CD14-positive monocyte (primary cell): ENCODE data around the gene MRPS6. TPM values are rescaled to one million over a fixed set of nuclear protein-coding genes. Genes with fewer than 3 reads are reported as not detected.

Experiments
- DNase-seq, 3 donors: peaks; one replicate each; pipeline ENCODE4 v3.0.0-alpha.2; 2011 to 2022
- H2AFZ ChIP-seq: 2 replicates; pipeline ENCODE4 v1.6.0; 2012; ENCODE audit warnings: mild to moderate bottlenecking, low read depth, low read length, inconsistent platforms; ENCODE audit not compliant: insufficient read depth, poor library complexity, severe bottlenecking
- H3K27ac ChIP-seq, 2 donors: 1 replicate in 1 of 2; 2 replicates in 1 of 2; pipeline ENCODE4 v1.5.1; 2012 to 2013; ENCODE audit warnings: low read length in 2 of 2, control low read depth in 1 of 2, inconsistent platforms in 1 of 2, low read depth in 1 of 2, mild to moderate bottlenecking in 1 of 2
- H3K27me3 ChIP-seq, 2 donors: one replicate each; pipeline versions ENCODE4 v1.6.0 to v1.6.1; 2011 to 2013; ENCODE audit warnings: low read length in 2 of 2; ENCODE audit not compliant: control insufficient read depth in 2 of 2, insufficient read depth in 2 of 2
- H3K36me3 ChIP-seq, 2 donors: replicated peaks in 1 of 2; 1 replicate in 1 of 2; 2 replicates in 1 of 2; pipeline versions ENCODE4 v1.5.1 to v1.6.1; 2012 to 2013; ENCODE audit warnings: low read length in 2 of 2, control low read depth in 1 of 2, inconsistent platforms in 1 of 2, mild to moderate bottlenecking in 1 of 2; ENCODE audit not compliant: insufficient read depth in 2 of 2, control insufficient read depth in 1 of 2
- H3K4me1 ChIP-seq, 2 donors: 1 replicate in 1 of 2; 2 replicates in 1 of 2; pipeline versions ENCODE4 v1.5.1 to v1.6.1; 2012 to 2013; ENCODE audit warnings: low read length in 2 of 2, control low read depth in 1 of 2, inconsistent platforms in 1 of 2, mild to moderate bottlenecking in 1 of 2, moderate library complexity in 1 of 2; ENCODE audit not compliant: insufficient read depth in 2 of 2, control insufficient read depth in 1 of 2
- H3K4me2 ChIP-seq: replicated peaks from 2 replicates; pipeline ENCODE3; 2012; ENCODE audit warnings: low read length, moderate library complexity, mild to moderate bottlenecking; ENCODE audit not compliant: poor library complexity, severe bottlenecking; ENCODE audit errors: extremely low read depth
- H3K4me3 ChIP-seq, 3 experiments: fragments of 200-600 bp in 1 of 3; sonication (generic) in 1 of 3; replicated peaks in 1 of 3; 1 replicate in 2 of 3; 2 replicates in 1 of 3; pipeline ENCODE4 v1.5.1; 2011 to 2013; ENCODE audit warnings: low read length in 3 of 3, mild to moderate bottlenecking in 3 of 3, control low read depth in 2 of 3, low read depth in 2 of 3, inconsistent platforms in 1 of 3, moderate library complexity in 1 of 3
- H3K79me2 ChIP-seq: 2 replicates; pipeline ENCODE4 v1.6.0; 2012; ENCODE audit warnings: mild to moderate bottlenecking, control low read depth, inconsistent platforms, low read length, moderate library complexity; ENCODE audit not compliant: insufficient read depth
- H3K9ac ChIP-seq: 2 replicates; pipeline ENCODE4 v1.6.0; 2017; ENCODE audit warnings: low read length, mild to moderate bottlenecking; ENCODE audit not compliant: insufficient read depth, poor library complexity, severe bottlenecking
- H3K9me3 ChIP-seq, 2 donors: replicated peaks in 1 of 2; 1 replicate in 1 of 2; 2 replicates in 1 of 2; pipeline versions ENCODE4 v1.5.1 to v1.6.1; 2012 to 2013; ENCODE audit warnings: low read length in 2 of 2, control low read depth in 1 of 2; ENCODE audit not compliant: control insufficient read depth in 1 of 2, insufficient read depth in 1 of 2
- H4K20me1 ChIP-seq: 2 replicates; pipeline ENCODE4 v1.6.0; 2012; ENCODE audit warnings: mild to moderate bottlenecking, low read length, control low read depth, moderate library complexity; ENCODE audit not compliant: insufficient read depth
- H3K27ac Mint-ChIP-seq, 7 donors: one replicate each; pipeline ENCODE4 v1.8.0; 2020; ENCODE audit warnings: mild to moderate bottlenecking in 7 of 7, mixed read lengths in 7 of 7, moderate library complexity in 6 of 7, inconsistent platforms in 2 of 7
- H3K27me3 Mint-ChIP-seq, 3 donors: one replicate each; pipeline ENCODE4 v1.8.0; 2021 to 2022; ENCODE audit warnings: low read depth in 3 of 3, mild to moderate bottlenecking in 3 of 3, mixed read lengths in 3 of 3, moderate library complexity in 3 of 3, inconsistent platforms in 1 of 3
- H3K36me3 Mint-ChIP-seq, 2 donors: one replicate each; pipeline ENCODE4 v1.8.0; 2020; ENCODE audit warnings: mixed read lengths in 2 of 2, inconsistent platforms in 1 of 2, mild to moderate bottlenecking in 1 of 2
- H3K4me1 Mint-ChIP-seq: one replicate; pipeline ENCODE4 v1.8.0; 2020; ENCODE audit warnings: mild to moderate bottlenecking, mixed read lengths
- H3K4me3 Mint-ChIP-seq, 2 donors: one replicate each; pipeline ENCODE4 v1.8.0; 2020; ENCODE audit warnings: mild to moderate bottlenecking in 2 of 2, mixed read lengths in 2 of 2, moderate library complexity in 1 of 2
- H3K9me3 Mint-ChIP-seq, 7 donors: one replicate each; pipeline ENCODE4 v1.8.0; 2020 to 2022; ENCODE audit warnings: mixed read lengths in 7 of 7, mild to moderate bottlenecking in 6 of 7, moderate library complexity in 6 of 7, inconsistent platforms in 2 of 7
- WGBS: methylation state at CpG from one replicate; pipeline ENCODE4 v1.1.5; 2013; ENCODE audit warnings: missing lambda C conversion rate; ENCODE audit not compliant: insufficient coverage; 5-methylcytosine and 5-hydroxymethylcytosine counted together
- intact Hi-C, 2 donors: fragments of 100-400 bp; cut with micrococcal nuclease; formaldehyde crosslinking; loops; one replicate each; pipeline versions ENCODE4 v1.15.0 to v1.15.1; 2023
- polyA plus RNA-seq, 3 donors: library from polyadenylated mRNA; depleted of rRNA in 1 of 3; unstranded in 2 of 3; stranded (reverse) in 1 of 3; fragments of 300-500 nt in 2 of 3; fragments of >200 nt in 1 of 3; fragmentation: Illumina TruSeq in 2 of 3; gene quantifications; 1 replicate in 2 of 3; 2 replicates in 1 of 3; pipeline ENCODE4 v1.2.3, GENCODE V29; 2012 to 2021
- TF ChIP-seq, protein P1 (sequence below): fragments of 200-600 bp; IDR thresholded peaks from one replicate; pipeline ENCODE4 v1.8.0; 2022; ENCODE audit warnings: antibody characterized with exemption, mild to moderate bottlenecking

The MRPS6 gene
- polyA plus RNA-seq, 3 donors = 29.8 to 124 (median 101) TPM

DNA sequence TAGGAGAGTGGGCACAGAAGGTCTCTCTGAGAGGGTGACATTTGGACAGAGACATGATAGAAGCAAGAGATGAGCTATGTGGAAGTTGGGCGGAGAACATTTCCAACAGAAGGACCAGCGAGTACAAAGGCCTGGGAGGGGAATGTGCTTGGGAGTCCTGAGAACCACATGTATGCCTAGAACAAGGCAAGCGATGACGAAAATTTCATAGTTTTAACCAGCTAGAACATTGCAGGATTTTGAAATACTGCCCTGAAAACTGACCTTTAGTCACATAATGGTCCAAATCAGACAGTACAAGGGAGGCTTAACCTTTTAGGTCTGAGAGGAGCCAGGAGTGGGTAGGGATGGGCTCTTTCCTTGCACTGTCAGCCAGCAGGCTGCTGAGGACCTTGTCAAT is 68.0 kb downstream of the MRPS6 start:
- Histone ChIP-seq H3K9ac (no peak overlapping the region), H4K20me1 (no peaks in the 10 kb centered on the region), H3K27me3 (no peaks in the 10 kb centered on the region), H3K9me3 (peaks cover 18 to 27% of the 10 kb centered on the region in 2 donors), H3K4me3 (no peak overlapping the region), H3K4me2 (no peak overlapping the region), H3K27ac (no peak overlapping the region), H3K79me2 (peaks cover 16% of the 10 kb centered on the region), H3K36me3 (peaks cover 9 to 46% of the 10 kb centered on the region in 2 donors), H3K4me1 (no peaks in the 10 kb centered on the region), H2AFZ (no peak overlapping the region)
- Mint-ChIP-seq H3K27me3 (peaks cover 0 to 4% (median 0%) of the 10 kb centered on the region in 3 donors), H3K27ac (peak overlapping the region in 2 of 7 donors; percentile 21 to 66), H3K4me1 (no peaks in the 10 kb centered on the region), H3K4me3 (no peak overlapping the region), H3K36me3 (peaks cover 56 to 67% of the 10 kb centered on the region in 2 donors), H3K9me3 (peaks cover 9 to 31% (median 19%) of the 10 kb centered on the region in 7 donors)
- 100% methylated on average over 2 of the region's 4 CpGs for WGBS
- DNase-seq = no peak
- intact Hi-C loops = no loop called here
- TF ChIP-seq, protein P1, sequence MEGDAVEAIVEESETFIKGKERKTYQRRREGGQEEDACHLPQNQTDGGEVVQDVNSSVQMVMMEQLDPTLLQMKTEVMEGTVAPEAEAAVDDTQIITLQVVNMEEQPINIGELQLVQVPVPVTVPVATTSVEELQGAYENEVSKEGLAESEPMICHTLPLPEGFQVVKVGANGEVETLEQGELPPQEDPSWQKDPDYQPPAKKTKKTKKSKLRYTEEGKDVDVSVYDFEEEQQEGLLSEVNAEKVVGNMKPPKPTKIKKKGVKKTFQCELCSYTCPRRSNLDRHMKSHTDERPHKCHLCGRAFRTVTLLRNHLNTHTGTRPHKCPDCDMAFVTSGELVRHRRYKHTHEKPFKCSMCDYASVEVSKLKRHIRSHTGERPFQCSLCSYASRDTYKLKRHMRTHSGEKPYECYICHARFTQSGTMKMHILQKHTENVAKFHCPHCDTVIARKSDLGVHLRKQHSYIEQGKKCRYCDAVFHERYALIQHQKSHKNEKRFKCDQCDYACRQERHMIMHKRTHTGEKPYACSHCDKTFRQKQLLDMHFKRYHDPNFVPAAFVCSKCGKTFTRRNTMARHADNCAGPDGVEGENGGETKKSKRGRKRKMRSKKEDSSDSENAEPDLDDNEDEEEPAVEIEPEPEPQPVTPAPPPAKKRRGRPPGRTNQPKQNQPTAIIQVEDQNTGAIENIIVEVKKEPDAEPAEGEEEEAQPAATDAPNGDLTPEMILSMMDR = no peak

DNA sequence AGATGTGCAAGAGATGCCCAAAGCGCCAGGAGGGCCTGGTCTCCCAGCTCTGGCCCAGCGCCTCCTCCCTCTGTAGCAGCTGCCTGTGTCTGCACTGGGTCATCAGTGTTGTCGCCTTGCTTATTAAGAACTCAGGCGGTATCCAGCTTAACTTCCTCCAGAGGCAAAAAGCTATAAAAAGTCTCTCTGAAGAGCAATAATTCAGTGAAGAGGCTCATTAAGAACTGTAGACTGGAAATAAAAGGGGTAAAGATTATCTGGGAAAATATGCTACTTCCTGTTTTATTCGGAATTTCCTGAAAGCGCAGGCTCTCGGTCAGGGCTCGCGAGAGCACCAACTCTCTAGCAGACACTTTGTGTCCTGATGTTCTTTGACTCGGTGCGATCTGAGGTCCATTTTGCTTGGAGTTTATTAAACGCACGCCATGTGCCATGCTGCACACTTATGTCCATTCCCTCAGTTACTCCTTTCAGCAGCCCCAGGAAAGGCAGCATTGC is 70.4 kb downstream of the MRPS6 start:
- H3K36me3 ChIP-seq = peaks cover 9 to 46% of the 10 kb centered on the region in 2 donors
- no peak overlapping the region for H2AFZ ChIP-seq
- no peak overlapping the region for H3K4me2 ChIP-seq
- no peak overlapping the region for H3K27ac ChIP-seq
- H3K27me3 Mint-ChIP-seq = peaks cover 0 to 4% (median 0%) of the 10 kb centered on the region in 3 donors
- DNase-seq = no peak
- no peaks in the 10 kb centered on the region for H4K20me1 ChIP-seq
- no peaks in the 10 kb centered on the region for H3K79me2 ChIP-seq
- no peaks in the 10 kb centered on the region for H3K4me1 Mint-ChIP-seq
- TF ChIP-seq, protein P1 = no peak
- H3K27me3 ChIP-seq = no peaks in the 10 kb centered on the region
- peak overlapping the region in 1 of 7 donors; percentile 31 for H3K27ac Mint-ChIP-seq
- H3K4me1 ChIP-seq = no peaks in the 10 kb centered on the region
- WGBS = 98% methylated on average over 11 of the region's 13 CpGs
- H3K36me3 Mint-ChIP-seq = peaks cover 51 to 53% of the 10 kb centered on the region in 2 donors
- intact Hi-C loops = no loop called here
- no peak overlapping the region for H3K4me3 ChIP-seq
- no peak overlapping the region for H3K9ac ChIP-seq
- no peak overlapping the region for H3K4me3 Mint-ChIP-seq
- peaks cover 14 to 27% of the 10 kb centered on the region in 2 donors for H3K9me3 ChIP-seq
- H3K9me3 Mint-ChIP-seq = peaks cover 9 to 32% (median 16%) of the 10 kb centered on the region in 7 donors
